H4 (cell line): Measurements from ENCODE around the gene NXPH1. TPM values are rescaled to one million over a fixed set of nuclear protein-coding genes. Genes with fewer than 3 reads are reported as not detected.

Source experiments
- DNase-seq: peaks from one replicate; pipeline ENCODE4 v3.0.0-alpha.2; 2015; ENCODE audit warnings: low spot score
- total RNA-seq: library from RNA; depleted of rRNA; stranded (reverse); fragments of >200 nt; shearing (Covaris generic); gene quantifications from 2 replicates; pipeline ENCODE4 v1.2.3, GENCODE V29; 2014

Gene NXPH1
- total RNA-seq, 1 experiment from 2014 or later: 0.70 TPM

GRCh38 chr7:8435590-8436545 is 2.5 kb downstream of the NXPH1 start:
- DNase-seq: no peak

GRCh38 chr7:8436965-8437364 is 3.6 kb downstream of the NXPH1 start:
- DNase-seq: peak; percentile 80

- no peak for DNase-seq
Measured at GRCh38 chr7:8437606-8438005, 4.2 kb downstream of the NXPH1 start.

GRCh38 chr7:8440670-8441069 is 7.3 kb downstream of the NXPH1 start:
- no peak for DNase-seq

GRCh38 chr7:8441106-8441965 is 7.9 kb downstream of the NXPH1 start:
- DNase-seq: no peak

- no peak for DNase-seq
Measured at GRCh38 chr7:8442051-8442813, 8.8 kb downstream of the NXPH1 start.

GRCh38 chr7:8442814-8443304 is 9.4 kb downstream of the NXPH1 start:
- no peak for DNase-seq

- no peak for DNase-seq
Measured at GRCh38 chr7:8443576-8444467, 10.4 kb downstream of the NXPH1 start.

- DNase-seq: no peak
Measured at GRCh38 chr7:8444468-8444769, 11.0 kb downstream of the NXPH1 start.

- DNase-seq: no peak
Measured at GRCh38 chr7:8453535-8453934, 20.1 kb downstream of the NXPH1 start.

- DNase-seq: no peak
Measured at GRCh38 chr7:8455426-8455825, 22.0 kb downstream of the NXPH1 start.

- no peak for DNase-seq
Measured at GRCh38 chr7:8462309-8462708, 28.9 kb downstream of the NXPH1 start.

- no peak for DNase-seq
Measured at GRCh38 chr7:8465338-8465737, 31.9 kb downstream of the NXPH1 start.

GRCh38 chr7:8480527-8480926 is 47.1 kb downstream of the NXPH1 start:
- DNase-seq: peak; percentile 87

- no peak for DNase-seq
Measured at GRCh38 chr7:8481096-8481495, 47.7 kb downstream of the NXPH1 start.

GRCh38 chr7:8481752-8482446 is 48.5 kb downstream of the NXPH1 start:
- peak; percentile 47 for DNase-seq

GRCh38 chr7:8490391-8491045 is 57.1 kb downstream of the NXPH1 start:
- DNase-seq: peak; percentile 40

GRCh38 chr7:8491106-8491505 is 57.7 kb downstream of the NXPH1 start:
- DNase-seq: no peak
